ENCODE data around the gene IL13RA1. TPM values are rescaled to one million over a fixed set of nuclear protein-coding genes. Genes with fewer than 3 reads are reported as not detected.
"Not testable (repeated sequence)": the region's sequence is repeated elsewhere in the genome, so short reads cannot be mapped to it uniquely, and the experiment has no call there.

Gene IL13RA1
- total RNA-seq, 1 experiment from 2014 or later, result 28.2 TPM

DNA sequence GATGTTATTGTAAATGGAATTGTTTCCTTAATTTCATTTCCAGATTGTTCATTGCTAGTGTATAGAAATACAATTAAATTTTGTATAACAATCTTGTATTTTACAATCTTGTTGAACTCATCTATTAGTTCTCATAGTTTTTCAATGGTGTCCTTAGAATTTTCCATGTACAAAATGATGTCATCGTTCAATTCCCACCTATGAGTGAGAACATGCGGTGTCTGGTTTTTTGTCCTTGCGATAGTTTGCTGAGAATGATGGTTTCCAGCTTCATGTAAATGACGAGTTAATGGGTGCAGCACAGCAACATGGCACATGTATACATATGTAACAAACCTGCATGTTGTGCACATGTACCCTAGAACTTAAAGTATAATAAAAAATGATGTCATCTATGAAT, 89.9 kb downstream of the IL13RA1 start:
- CTCF ChIA-PET, result interaction anchor here (1.0 kb wide), 1 partner anchor 173 kb away, joined by 3 read pairs; no protein-coding TSS in a partner anchor
- RAD21 ChIA-PET (ENCODE audit: low non-redundant PET in 1 of 2, low total read pairs in 2 of 2, uncharacterized antibody in 2 of 2, unreplicated experiment in 2 of 2); POLR2A ChIA-PET; H4K20me1 ChIP-seq (ENCODE audit: insufficient read depth); H3K27me3 ChIP-seq (ENCODE audit: insufficient read depth, low read length); H3K9me3 ChIP-seq (ENCODE audit: control insufficient read depth in 1 of 2, insufficient read depth in 1 of 2, low read depth in 1 of 2, low read length in 2 of 2); H3K9me2 ChIP-seq (ENCODE audit: insufficient read depth); H3K9ac ChIP-seq (ENCODE audit: low read length); BruUV-seq (replicated peaks); H3K4me1 ChIP-seq (ENCODE audit: control insufficient read depth in 1 of 2, insufficient read depth in 2 of 2, low read length in 2 of 2); intact Hi-C loops (cut with micrococcal nuclease); DNase-seq (ENCODE audit: low read depth, low spot score); ATAC-seq; H3K4me3 ChIP-seq (replicated peaks in 1 of 2; ENCODE audit: low read depth in 1 of 2, low read length in 2 of 2); H3K79me2 ChIP-seq (ENCODE audit: insufficient read depth, low read length); H3K27ac ChIP-seq (ENCODE audit: low read depth, low read length); H3K4me2 ChIP-seq (ENCODE audit: low read length); H3K36me3 ChIP-seq (ENCODE audit: control insufficient read depth in 1 of 2, insufficient read depth in 2 of 2, low read length in 2 of 2): not testable (repeated sequence)
- H2AFZ ChIP-seq (ENCODE audit: low read depth, low read length, poor library complexity, severe bottlenecking), result peak overlapping the region; percentile 35

DNA sequence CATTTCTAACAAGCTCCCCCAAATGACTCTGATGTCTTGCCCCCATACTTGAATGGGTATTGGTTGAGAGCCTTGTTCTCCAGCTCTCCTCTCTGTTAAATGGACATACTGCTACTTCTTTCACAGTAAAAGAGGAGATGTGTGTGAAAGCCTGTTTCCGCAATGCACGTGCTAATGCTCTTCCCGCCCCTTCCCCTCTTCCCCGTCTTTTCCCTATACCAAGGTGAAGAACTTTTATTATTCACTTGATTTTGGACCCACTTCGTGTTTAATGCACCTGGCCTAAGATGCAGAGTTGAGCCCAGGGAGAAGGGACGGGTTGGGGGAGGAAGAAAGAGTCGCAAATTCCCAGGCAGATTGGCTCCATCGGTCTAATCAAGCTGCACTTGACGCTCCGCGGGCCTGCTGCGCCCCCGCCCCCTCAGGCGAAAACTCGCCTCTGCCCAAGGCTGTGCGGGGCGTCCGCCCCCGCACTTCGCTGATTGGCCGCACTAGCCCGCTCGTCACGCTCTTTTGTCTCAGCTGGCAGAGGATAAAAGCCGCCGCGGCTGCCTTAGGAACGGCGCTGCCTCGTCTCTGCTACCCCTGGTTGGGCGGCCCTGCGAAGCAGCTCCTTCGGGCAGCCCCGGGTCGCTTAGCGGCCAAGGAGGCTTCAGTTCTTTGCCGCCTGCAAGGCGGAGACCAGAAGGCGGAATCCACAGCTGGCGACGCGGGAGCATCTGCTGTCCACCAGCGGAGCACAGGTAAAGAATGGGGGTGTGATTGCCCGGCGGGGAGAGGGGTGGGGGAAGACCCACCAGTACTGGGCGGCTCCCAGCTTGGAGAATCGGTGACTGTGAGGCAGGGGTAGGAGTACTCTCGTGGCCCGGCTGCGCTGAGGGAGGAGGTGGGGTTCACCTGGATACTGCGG, 96.1 kb downstream of the IL13RA1 start, which contains the start of gene ZCCHC12:
TSS of gene ZCCHC12 (plus strand) at position 562 of the 910 bp plus-strand sequence. CDS start 1,421 bp downstream, outside the sequence.
- DNase-seq (ENCODE audit: low read depth, low spot score), result peak; percentile 27
- no peak for TF ChIP-seq CEBPB (IDR thresholded peaks at IDR 0.05; ENCODE audit: low read depth)
- TF ChIP-seq EGR1 (IDR thresholded peaks at IDR 0.05; ENCODE audit: low read depth), result peak; percentile 95
- peak; percentile 96 for TF ChIP-seq TCF7L2 (IDR thresholded peaks at IDR 0.05; ENCODE audit: borderline replicate concordance, extremely low read depth, insufficient read depth, insufficient read length)
- CTCF ChIA-PET, result interaction anchor here (1.1 to 1.2 kb wide), 2 partner anchors 16 to 243 kb away, joined by 3 to 8 read pairs; no protein-coding TSS in a partner anchor
- peak within 1 kb of the TSS; percentile 68 for H2AFZ ChIP-seq (ENCODE audit: low read depth, low read length, poor library complexity, severe bottlenecking)
- no TSS peak for BruUV-seq (replicated peaks)
- no peaks in the 10 kb centered on the region for H4K20me1 ChIP-seq (ENCODE audit: insufficient read depth)
- H3K27ac ChIP-seq (ENCODE audit: low read depth, low read length), result no peak within 1 kb of the TSS
- RAD21 ChIA-PET (ENCODE audit: low non-redundant PET in 1 of 2, low total read pairs in 2 of 2, uncharacterized antibody in 2 of 2, unreplicated experiment in 2 of 2), result no interaction called here
- no peak within 1 kb of the TSS for H3K9ac ChIP-seq (ENCODE audit: low read length)
- H3K4me1 ChIP-seq (ENCODE audit: control insufficient read depth in 1 of 2, insufficient read depth in 2 of 2, low read length in 2 of 2), result peaks cover 0 to 12% of the 10 kb centered on the region in 2 experiments; a peak in 2 of 4 replicates
- POLR2A ChIA-PET, result interaction anchor here (0.5 kb wide), 1 partner anchor 177 kb away, joined by 3 read pairs; no protein-coding TSS in a partner anchor
- H3K4me2 ChIP-seq (ENCODE audit: low read length), result peak within 1 kb of the TSS; percentile 82
- no peaks in the 10 kb centered on the region for H3K27me3 ChIP-seq (ENCODE audit: insufficient read depth, low read length)
- ATAC-seq, result peak; percentile 93
- no peaks in the 10 kb centered on the region for H3K9me2 ChIP-seq (ENCODE audit: insufficient read depth)
- peak within 1 kb of the TSS; percentile 33 to 50 for H3K4me3 ChIP-seq (replicated peaks in 1 of 2; ENCODE audit: low read depth in 1 of 2, low read length in 2 of 2)
- no peaks in the 10 kb centered on the region for H3K9me3 ChIP-seq (ENCODE audit: control insufficient read depth in 1 of 2, insufficient read depth in 1 of 2, low read depth in 1 of 2, low read length in 2 of 2)
- intact Hi-C loops (cut with micrococcal nuclease), result no loop called here
- H3K36me3 ChIP-seq (ENCODE audit: control insufficient read depth in 1 of 2, insufficient read depth in 2 of 2, low read length in 2 of 2), result no peaks in the 10 kb centered on the region
- no peaks in the 10 kb centered on the region for H3K79me2 ChIP-seq (ENCODE audit: insufficient read depth, low read length)
